Activated naive CD8-positive, alpha-beta T cell treated with anti-CD3 and anti-CD28 coated beads for 36 hours (primary cell): ENCODE measurements around the gene DTX3L. TPM values are rescaled to one million over a fixed set of nuclear protein-coding genes. Genes with fewer than 3 reads are reported as not detected.
A peak's percentile ranks its signal among the peaks of the same experiment; 100 is the strongest.

Source experiments
- DNase-seq: peaks from one replicate; pipeline ENCODE4 v3.0.0; 2021
- H3K27ac Mint-ChIP-seq: one replicate; pipeline ENCODE4 v1.8.0; 2022; ENCODE audit warnings: mild to moderate bottlenecking, moderate library complexity, mixed read lengths
- H3K27me3 Mint-ChIP-seq: one replicate; pipeline ENCODE4 v1.8.0; 2022; ENCODE audit warnings: mild to moderate bottlenecking, mixed read lengths
- H3K36me3 Mint-ChIP-seq: one replicate; pipeline ENCODE4 v1.8.0; 2021; ENCODE audit warnings: mild to moderate bottlenecking, mixed read lengths
- H3K4me1 Mint-ChIP-seq: one replicate; pipeline ENCODE4 v1.8.0; 2021; ENCODE audit warnings: mixed read lengths
- H3K4me3 Mint-ChIP-seq: one replicate; pipeline ENCODE4 v1.8.0; 2022; ENCODE audit warnings: mild to moderate bottlenecking, moderate library complexity, mixed read lengths
- H3K9me3 Mint-ChIP-seq: one replicate; pipeline ENCODE4 v1.8.0; 2022; ENCODE audit warnings: mixed read lengths
- total RNA-seq, 2 experiments: library from RNA; stranded (reverse); gene quantifications; one replicate each; pipeline ENCODE4 v1.2.3, GENCODE V29; 2021

Gene DTX3L
- total RNA-seq, 2 experiments from 2014 or later: 52.8 to 54.9 TPM

- Mint-ChIP-seq H3K27me3 (no peaks in the 10 kb centered on the region), H3K36me3 (peaks cover 31% of the 10 kb centered on the region), H3K27ac (peak overlapping the region; percentile 89), H3K4me3 (no peak overlapping the region), H3K4me1 (peaks cover 24% of the 10 kb centered on the region), H3K9me3 (peaks cover 11% of the 10 kb centered on the region)
- DNase-seq: no peak
Observed at GRCh38 chr3:122608916-122609315, 44.8 kb downstream of the DTX3L start.

GRCh38 chr3:122609798-122610559 is 45.8 kb downstream of the DTX3L start:
- Mint-ChIP-seq H3K36me3 (peaks cover 29% of the 10 kb centered on the region), H3K27me3 (no peaks in the 10 kb centered on the region), H3K4me3 (peak overlapping the region; percentile 35), H3K9me3 (peaks cover 11% of the 10 kb centered on the region), H3K27ac (peak overlapping the region; percentile 89), H3K4me1 (peaks cover 24% of the 10 kb centered on the region)
- DNase-seq: peak; percentile 14

- Mint-ChIP-seq H3K27me3 (no peaks in the 10 kb centered on the region), H3K4me3 (no peak overlapping the region), H3K4me1 (peaks cover 24% of the 10 kb centered on the region), H3K27ac (no peak overlapping the region), H3K36me3 (peaks cover 31% of the 10 kb centered on the region), H3K9me3 (peaks cover 11% of the 10 kb centered on the region)
- DNase-seq: no peak
Observed at GRCh38 chr3:122612696-122613095, 48.6 kb downstream of the DTX3L start.

GRCh38 chr3:122615303-122615702 is 51.2 kb downstream of the DTX3L start:
- Mint-ChIP-seq H3K4me3 (no peak overlapping the region), H3K36me3 (peaks cover 32% of the 10 kb centered on the region), H3K4me1 (peaks cover 8% of the 10 kb centered on the region), H3K27ac (no peak overlapping the region), H3K9me3 (peaks cover 10% of the 10 kb centered on the region), H3K27me3 (no peaks in the 10 kb centered on the region)
- DNase-seq: no peak

- Mint-ChIP-seq H3K36me3 (peaks cover 14% of the 10 kb centered on the region), H3K4me3 (no peak overlapping the region), H3K27me3 (no peaks in the 10 kb centered on the region), H3K4me1 (no peaks in the 10 kb centered on the region), H3K27ac (no peak overlapping the region), H3K9me3 (no peaks in the 10 kb centered on the region)
- DNase-seq: no peak
Observed at GRCh38 chr3:122618614-122619013, 54.5 kb downstream of the DTX3L start.

GRCh38 chr3:122619040-122619439 is 54.9 kb downstream of the DTX3L start:
- Mint-ChIP-seq H3K4me1 (no peaks in the 10 kb centered on the region), H3K27ac (no peak overlapping the region), H3K9me3 (no peaks in the 10 kb centered on the region), H3K27me3 (no peaks in the 10 kb centered on the region), H3K36me3 (peaks cover 16% of the 10 kb centered on the region), H3K4me3 (no peak overlapping the region)
- no peak for DNase-seq

- peaks cover 16% of the 10 kb centered on the region for H3K36me3 Mint-ChIP-seq
Observed at GRCh38 chr3:122620399-122620798, 56.3 kb downstream of the DTX3L start.

GRCh38 chr3:122621112-122621511 is 57.0 kb downstream of the DTX3L start:
- no peaks in the 10 kb centered on the region for H3K9me3 Mint-ChIP-seq
- H3K4me1 Mint-ChIP-seq: no peaks in the 10 kb centered on the region
- H3K27ac Mint-ChIP-seq: peak overlapping the region; percentile 25
- no peak for DNase-seq
- peaks cover 16% of the 10 kb centered on the region for H3K36me3 Mint-ChIP-seq
- no peaks in the 10 kb centered on the region for H3K27me3 Mint-ChIP-seq
- no peak overlapping the region for H3K4me3 Mint-ChIP-seq

More at GRCh38 chr3:122620399-122620798, 56.3 kb downstream of the DTX3L start:
- Mint-ChIP-seq H3K4me3 (no peak overlapping the region), H3K27me3 (no peaks in the 10 kb centered on the region), H3K27ac (no peak overlapping the region), H3K4me1 (no peaks in the 10 kb centered on the region), H3K9me3 (no peaks in the 10 kb centered on the region)
- no peak for DNase-seq

GRCh38 chr3:122623031-122623829 is 59.1 kb downstream of the DTX3L start:
- Mint-ChIP-seq H3K36me3 (peaks cover 15% of the 10 kb centered on the region), H3K27ac (no peak overlapping the region), H3K9me3 (no peaks in the 10 kb centered on the region), H3K27me3 (no peaks in the 10 kb centered on the region), H3K4me1 (no peaks in the 10 kb centered on the region), H3K4me3 (no peak overlapping the region)
- no peak for DNase-seq

Other genes starting within 250 kb of the DTX3L start
- gene CSTA, start 239.1 kb upstream of the DTX3L start, total RNA-seq: not detected
- 100 to 1,000 TPM; 170 to 210 TPM for gene MIX23, start 181.1 kb upstream of the DTX3L start, total RNA-seq
- 100 to 1,000 TPM; 147 to 148 TPM for gene FAM162A, start 180.2 kb upstream of the DTX3L start, total RNA-seq
- 1 to 10 TPM; 2.4 to 2.5 TPM for gene WDR5B, start 148.3 kb upstream of the DTX3L start, total RNA-seq
- 10 to 100 TPM; 47.4 to 49.0 TPM for gene KPNA1, start 49.4 kb upstream of the DTX3L start, total RNA-seq
- 10 to 100 TPM; 39.0 to 40.9 TPM for gene PARP9, start within 50 bp of the DTX3L start, total RNA-seq
- gene PARP15, start 13.3 kb downstream of the DTX3L start, total RNA-seq: 1 to 10 TPM; 8.7 to 9.1 TPM
- gene PARP14, start 116.5 kb downstream of the DTX3L start, total RNA-seq: 10 to 100 TPM; 55.2 to 56.5 TPM
- gene HSPBAP1, start 229.5 kb downstream of the DTX3L start, total RNA-seq: 1 to 10 TPM; 5.9 to 6.0 TPM
- gene SLC49A4, start 230.7 kb downstream of the DTX3L start, total RNA-seq: 1 to 10 TPM; 1.8 TPM